Effector CD8-positive, alpha-beta T cell (primary cell): ENCODE results near the gene VEGFA.

Experiments
- DNase-seq: peaks from one replicate; lab custom pipeline; 2025; lab: John Stamatoyannopoulos, UW

VEGFA gene

DNA sequence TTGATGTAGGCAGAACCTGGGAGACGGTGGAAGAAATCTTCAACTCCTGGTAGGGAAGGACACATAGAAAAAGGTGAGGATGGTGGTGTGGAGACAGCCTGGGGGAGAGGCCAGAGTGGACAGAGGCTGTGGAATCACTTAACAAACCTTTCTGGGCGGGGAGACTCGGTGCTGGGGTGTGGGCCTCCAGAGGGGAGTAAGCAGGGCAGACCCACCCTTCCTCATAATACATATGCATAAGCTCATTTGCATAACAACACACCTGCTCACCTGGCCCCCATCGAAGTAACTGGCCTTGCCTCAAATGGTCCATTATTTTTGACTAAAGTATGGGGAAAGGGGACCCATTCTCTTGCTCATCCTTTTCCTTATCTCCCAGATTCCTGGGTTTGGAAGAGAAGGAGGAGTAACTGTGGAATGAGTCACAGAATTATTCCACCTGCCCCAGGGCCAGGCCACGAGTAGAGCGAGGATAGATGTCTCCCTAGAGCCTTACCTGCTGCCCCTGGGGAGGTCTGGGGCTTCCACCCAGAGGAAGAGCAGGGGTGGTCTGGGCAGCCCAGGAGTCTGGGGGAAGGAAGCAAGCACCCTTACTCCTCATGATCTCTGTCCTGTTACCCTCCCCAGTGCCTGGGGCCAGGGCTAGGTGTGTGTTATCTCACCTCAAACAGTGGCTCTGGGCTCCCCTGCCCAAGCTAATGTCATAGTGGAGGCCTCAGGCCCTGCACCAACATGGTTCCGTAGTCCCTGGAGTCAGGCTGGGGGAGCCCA lies 10.7 kb upstream of the VEGFA start:
- DNase-seq: no peak

DNA sequence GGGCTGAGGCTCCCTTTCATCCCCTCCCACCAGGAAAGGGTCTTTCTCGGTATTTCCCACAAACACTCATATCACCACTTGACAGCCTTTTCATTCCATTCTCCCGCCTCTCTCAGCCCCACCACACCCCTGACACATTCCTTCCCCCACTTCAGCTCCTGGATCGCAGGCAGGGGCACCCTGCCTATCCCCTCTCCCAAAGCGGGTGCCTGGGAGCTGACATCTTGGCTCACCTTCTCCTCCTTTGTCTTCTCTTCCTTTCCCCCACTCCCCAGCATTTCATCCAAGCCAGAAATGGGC lies 10.2 kb upstream of the VEGFA start:
- DNase-seq: no peak

GRCh38 chr6:43760210-43761168 lies 9.5 kb upstream of the VEGFA start:
- DNase-seq: no peak

- no peak for DNase-seq
Measured at GRCh38 chr6:43761666-43762409, 8.2 kb upstream of the VEGFA start.

GRCh38 chr6:43762410-43762768 lies 7.6 kb upstream of the VEGFA start:
- DNase-seq: no peak

- no peak for DNase-seq
Measured at GRCh38 chr6:43762966-43763695, 6.9 kb upstream of the VEGFA start.

GRCh38 chr6:43763812-43764522 lies 6.0 kb upstream of the VEGFA start:
- no peak for DNase-seq

DNA sequence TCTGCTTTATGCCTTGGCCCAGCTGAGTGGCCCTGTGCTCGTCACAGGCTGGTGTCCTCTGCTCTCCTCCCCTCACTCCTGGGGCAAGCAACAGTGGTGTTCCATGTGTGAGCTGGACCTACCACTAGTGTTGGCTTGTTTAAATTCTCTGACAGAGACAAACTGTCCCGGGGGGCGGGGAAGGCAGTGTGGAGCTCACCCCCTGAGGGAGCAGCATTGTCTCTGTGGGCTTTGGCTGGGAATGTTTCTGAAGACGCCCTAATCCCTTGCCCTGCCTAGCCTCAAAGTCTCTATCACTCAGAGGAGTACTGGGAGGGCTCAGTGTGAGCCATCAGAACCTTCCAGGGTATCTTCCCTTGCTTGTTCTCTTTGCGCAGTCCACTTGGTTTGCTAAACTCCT lies 5.2 kb upstream of the VEGFA start:
- no peak for DNase-seq

DNA sequence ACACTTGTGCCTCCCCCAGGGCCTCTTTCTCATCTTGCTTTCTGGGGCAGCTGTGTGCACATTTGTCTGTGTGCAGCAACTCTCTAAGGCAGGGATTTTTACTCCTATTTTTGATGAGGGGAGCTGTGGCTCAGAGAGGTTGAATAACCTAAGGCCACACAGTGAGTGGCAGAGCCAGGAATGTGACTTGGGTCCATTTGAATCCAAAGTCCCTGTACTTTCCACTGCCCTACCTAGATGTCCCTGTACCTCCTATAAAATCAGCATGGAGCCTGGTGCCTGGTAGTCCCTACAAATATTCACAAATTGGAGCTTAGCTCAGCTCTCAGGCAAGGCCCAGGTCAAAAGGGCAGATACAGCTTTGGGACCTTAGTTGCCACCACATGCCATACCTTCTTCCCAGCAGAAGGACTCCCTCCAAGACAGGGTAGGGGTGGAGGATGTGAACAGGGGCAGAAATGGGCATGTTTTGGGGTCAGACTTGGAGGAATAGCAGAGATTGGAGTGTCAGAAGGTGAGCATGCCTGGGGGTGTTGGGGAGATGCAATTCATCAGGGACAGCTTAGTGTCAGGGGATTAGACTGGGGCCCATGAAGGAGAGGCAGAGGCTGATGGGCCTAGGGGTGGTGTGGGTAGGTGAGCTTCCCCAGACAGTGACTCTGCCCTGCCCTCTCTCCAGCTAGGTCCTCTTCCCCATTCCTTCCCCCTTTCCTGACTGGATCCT lies 4.1 kb upstream of the VEGFA start:
- no peak for DNase-seq

- DNase-seq: no peak
Measured at GRCh38 chr6:43766500-43766853, 3.5 kb upstream of the VEGFA start.

DNA sequence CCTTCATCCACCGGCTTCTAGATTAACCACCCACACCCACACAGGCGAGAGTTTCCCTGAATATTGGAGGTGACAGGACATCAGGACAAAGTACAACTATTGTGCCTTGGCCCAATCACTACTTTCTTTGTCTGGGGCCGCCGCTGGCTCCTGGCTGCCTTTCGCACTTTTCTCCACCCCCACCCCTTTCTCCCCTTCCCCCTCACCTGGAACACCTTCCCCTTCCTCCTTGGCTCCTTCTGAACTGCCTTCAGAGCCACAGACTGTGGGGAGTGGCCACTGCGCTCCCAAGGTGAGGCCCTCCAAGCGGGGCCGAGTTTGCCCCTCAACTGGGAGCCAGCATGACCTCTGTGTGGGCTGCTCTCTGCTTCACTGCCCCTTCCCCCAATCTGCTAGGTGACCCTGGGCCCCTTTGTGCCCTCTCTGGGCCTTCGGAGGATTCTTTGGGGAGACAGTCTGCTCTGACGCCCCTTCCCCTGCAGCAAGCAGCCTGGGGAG lies 3.0 kb upstream of the VEGFA start:
- DNase-seq: no peak

- no peak for DNase-seq
Measured at GRCh38 chr6:43767553-43768505, 2.2 kb upstream of the VEGFA start.

DNA sequence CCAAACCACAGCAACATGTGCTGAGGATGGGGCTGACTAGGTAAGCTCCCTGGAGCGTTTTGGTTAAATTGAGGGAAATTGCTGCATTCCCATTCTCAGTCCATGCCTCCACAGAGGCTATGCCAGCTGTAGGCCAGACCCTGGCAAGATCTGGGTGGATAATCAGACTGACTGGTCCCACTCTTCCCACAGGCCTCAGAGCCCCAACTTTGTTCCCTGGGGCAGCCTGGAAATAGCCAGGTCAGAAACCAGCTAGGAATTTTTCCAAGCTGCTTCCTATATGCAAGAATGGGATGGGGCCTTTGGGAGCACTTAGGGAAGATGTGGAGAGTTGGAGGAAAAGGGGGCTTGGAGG lies 1.5 kb upstream of the VEGFA start:
- no peak for DNase-seq

DNA sequence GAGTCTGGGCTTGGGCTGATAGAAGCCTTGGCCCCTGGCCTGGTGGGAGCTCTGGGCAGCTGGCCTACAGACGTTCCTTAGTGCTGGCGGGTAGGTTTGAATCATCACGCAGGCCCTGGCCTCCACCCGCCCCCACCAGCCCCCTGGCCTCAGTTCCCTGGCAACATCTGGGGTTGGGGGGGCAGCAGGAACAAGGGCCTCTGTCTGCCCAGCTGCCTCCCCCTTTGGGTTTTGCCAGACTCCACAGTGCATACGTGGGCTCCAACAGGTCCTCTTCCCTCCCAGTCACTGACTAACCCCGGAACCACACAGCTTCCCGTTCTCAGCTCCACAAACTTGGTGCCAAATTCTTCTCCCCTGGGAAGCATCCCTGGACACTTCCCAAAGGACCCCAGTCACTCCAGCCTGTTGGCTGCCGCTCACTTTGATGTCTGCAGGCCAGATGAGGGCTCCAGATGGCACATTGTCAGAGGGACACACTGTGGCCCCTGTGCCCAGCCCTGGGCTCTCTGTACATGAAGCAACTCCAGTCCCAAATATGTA lies 957 bp upstream of the VEGFA start:
- no peak for DNase-seq

- no peak for DNase-seq
Measured at GRCh38 chr6:43770372-43771209, 580 bp downstream of the VEGFA start.

- peak; percentile 11 for DNase-seq
Measured at GRCh38 chr6:43771210-43771857, 1.3 kb downstream of the VEGFA start.

- no peak for DNase-seq
Measured at GRCh38 chr6:43771858-43772680, 2.1 kb downstream of the VEGFA start.
